ENCODE results near the gene PMPCA. TPM values are rescaled to one million over a fixed set of nuclear protein-coding genes. Genes with fewer than 3 reads are reported as not detected.

The PMPCA gene
- total RNA-seq, 1 experiment from 2014 or later = 116 TPM

- no peak for TF ChIP-seq ZNF274 (IDR thresholded peaks at IDR 0.05; ENCODE audit: low read depth, low read length)
- TF ChIP-seq, protein P1, sequence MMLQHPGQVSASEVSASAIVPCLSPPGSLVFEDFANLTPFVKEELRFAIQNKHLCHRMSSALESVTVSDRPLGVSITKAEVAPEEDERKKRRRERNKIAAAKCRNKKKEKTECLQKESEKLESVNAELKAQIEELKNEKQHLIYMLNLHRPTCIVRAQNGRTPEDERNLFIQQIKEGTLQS (IDR thresholded peaks at IDR 0.05) = no peak
- TF ChIP-seq POLR2AphosphoS5 (IDR thresholded peaks at IDR 0.05; ENCODE audit: low read depth, low read length) = peak; percentile 92
Measured at GRCh38 chr9:136400038-136400834, 10.2 kb upstream of the PMPCA start, which contains the start of gene SNAPC4 (continued).

- no peak overlapping the region for H2AFZ ChIP-seq (ENCODE audit: low read depth, low read length, poor library complexity, severe bottlenecking)
- no TSS peak for BruUV-seq (replicated peaks)
- no peak overlapping the region for H3K4me3 ChIP-seq (replicated peaks in 1 of 2; ENCODE audit: low read depth in 1 of 2, low read length in 2 of 2)
- no peaks in the 10 kb centered on the region for H3K9me3 ChIP-seq (ENCODE audit: control insufficient read depth in 1 of 2, insufficient read depth in 1 of 2, low read depth in 1 of 2, low read length in 2 of 2)
- DNase-seq (ENCODE audit: low read depth, low spot score) = no peak
- H3K4me2 ChIP-seq (ENCODE audit: low read length) = no peak overlapping the region
- no peak for ATAC-seq
- intact Hi-C loops (cut with micrococcal nuclease) = loop anchor here (2.0 kb wide), 1 partner anchor 63 kb away; no protein-coding TSS in a partner anchor
- no peaks in the 10 kb centered on the region for H4K20me1 ChIP-seq (ENCODE audit: insufficient read depth)
- RAD21 ChIA-PET (ENCODE audit: low non-redundant PET in 1 of 2, low total read pairs in 2 of 2, uncharacterized antibody in 2 of 2, unreplicated experiment in 2 of 2) = no interaction called here
- H3K27me3 ChIP-seq (ENCODE audit: insufficient read depth, low read length) = no peaks in the 10 kb centered on the region
- H3K79me2 ChIP-seq (ENCODE audit: insufficient read depth, low read length) = peaks cover 39% of the 10 kb centered on the region
- H3K9ac ChIP-seq (ENCODE audit: low read length) = 0 out of 2 replicates have a peak overlapping the region, but pooled peaks have one; percentile 84
- POLR2A ChIA-PET = interaction anchor here (1.0 kb wide), 1 partner anchor 38 kb away, joined by 3 read pairs; no protein-coding TSS in a partner anchor
- peaks cover 43% of the 10 kb centered on the region in 2 experiments; a peak in 3 of 4 replicates for H3K36me3 ChIP-seq (ENCODE audit: control insufficient read depth in 1 of 2, insufficient read depth in 2 of 2, low read length in 2 of 2)
- H3K4me1 ChIP-seq (ENCODE audit: control insufficient read depth in 1 of 2, insufficient read depth in 2 of 2, low read length in 2 of 2) = peaks cover 7 to 16% of the 10 kb centered on the region in 2 experiments
- H3K9me2 ChIP-seq (ENCODE audit: insufficient read depth) = no peaks in the 10 kb centered on the region
- peak overlapping the region; percentile 22; the same call in 1 of the 2 replicates for H3K27ac ChIP-seq (ENCODE audit: low read depth, low read length)
- TF ChIP-seq, protein P2, sequence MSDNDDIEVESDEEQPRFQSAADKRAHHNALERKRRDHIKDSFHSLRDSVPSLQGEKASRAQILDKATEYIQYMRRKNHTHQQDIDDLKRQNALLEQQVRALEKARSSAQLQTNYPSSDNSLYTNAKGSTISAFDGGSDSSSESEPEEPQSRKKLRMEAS (IDR thresholded peaks at IDR 0.05) = no peak
- CTCF ChIA-PET = interaction anchor here (0.6 to 1.4 kb wide), 6 partner anchors 9 to 89 kb away, joined by 3 to 8 read pairs (median 4); partner anchors contain the start of gene DNLZ
Measured at GRCh38 chr9:136401173-136401922, 9.1 kb upstream of the PMPCA start.
